ENCODE data around the gene EEF1AKMT2. TPM values are rescaled to one million over a fixed set of nuclear protein-coding genes. Genes with fewer than 3 reads are reported as not detected.

The EEF1AKMT2 gene
- polyA plus RNA-seq, 1 of the 3 experiments (the other 2 are of a cell fraction) = 14.0 TPM

- TF ChIP-seq USF2 (IDR thresholded peaks at IDR 0.05; ENCODE audit: borderline replicate concordance, low read depth, low read length) (no peak), GATA2 (CRISPR knock-in tag; IDR thresholded peaks at IDR 0.05) (no peak)
Measured at GRCh38 chr10:124727361-124727960, 64.2 kb downstream of the EEF1AKMT2 start (continued).

- peaks cover 0 to 21% of the 10 kb centered on the region in 2 experiments; a peak in 1 of 4 replicates for H3K4me1 ChIP-seq (ENCODE audit: control insufficient read depth in 1 of 2, insufficient read depth in 2 of 2, low read depth in 1 of 2, low read length in 1 of 2)
- H3K27ac ChIP-seq (ENCODE audit: low read depth in 2 of 2, low read length in 1 of 2) = no peak overlapping the region
- H3F3A ChIP-seq (replicated peaks; ENCODE audit: insufficient read depth) = no peaks in the 10 kb centered on the region
- no peak overlapping the region for H3K4me3 ChIP-seq (ENCODE audit: low read depth in 2 of 2, low read length in 1 of 2)
- DNase-seq = no peak
- H3K4me2 ChIP-seq = no peak overlapping the region
- POLR2A ChIA-PET = no interaction called here
- no peak for TF ChIP-seq JUND (IDR thresholded peaks at IDR 0.05)
- no peak for TF ChIP-seq EZH2phosphoT487 (IDR thresholded peaks at IDR 0.05; ENCODE audit: borderline replicate concordance, low read depth)
- no peak for TF ChIP-seq MEF2A (IDR thresholded peaks at IDR 0.05; ENCODE audit: borderline replicate concordance, low read depth)
- no peak for TF ChIP-seq CHD2 (IDR thresholded peaks at IDR 0.05; ENCODE audit: low read length, partially characterized antibody)
- H3K9ac ChIP-seq = no peak overlapping the region
- H3K79me2 ChIP-seq (ENCODE audit: insufficient read depth) = no peaks in the 10 kb centered on the region
- no peaks in the 10 kb centered on the region for H4K20me1 ChIP-seq (ENCODE audit: insufficient read depth)
- no peaks in the 10 kb centered on the region for H3K9me2 ChIP-seq
- CTCF ChIA-PET = interaction anchor here (1.0 to 3.5 kb wide), 2 partner anchors 16 to 195 kb away, joined by 4 to 16 read pairs; no protein-coding TSS in a partner anchor
- 91% methylated on average over 7 of the region's 7 CpGs for WGBS (ENCODE audit: low lambda C conversion rate)
- H3K27me3 ChIP-seq (ENCODE audit: insufficient read depth) = no peaks in the 10 kb centered on the region
- peaks cover 0 to 4% of the 10 kb centered on the region in 2 experiments for H3K36me3 ChIP-seq (replicated peaks in 1 of 2; ENCODE audit: control insufficient read depth in 1 of 2, insufficient read depth in 2 of 2, low read length in 1 of 2)
- no peaks in the 10 kb centered on the region for H3K9me3 ChIP-seq
- H2AFZ ChIP-seq (ENCODE audit: low read depth) = no peak overlapping the region
Measured at GRCh38 chr10:124725791-124726190, 65.9 kb downstream of the EEF1AKMT2 start.

- DNase-seq = no peak
- H3K9me2 ChIP-seq = no peaks in the 10 kb centered on the region
- no peak overlapping the region for H3K27ac ChIP-seq (ENCODE audit: low read depth in 2 of 2, low read length in 1 of 2)
- no peaks in the 10 kb centered on the region for H3K9me3 ChIP-seq
- no peaks in the 10 kb centered on the region for H3F3A ChIP-seq (replicated peaks; ENCODE audit: insufficient read depth)
- no peaks in the 10 kb centered on the region for H3K27me3 ChIP-seq (ENCODE audit: insufficient read depth)
- ChIA-PET CTCF (interaction anchor here (0.7 to 3.5 kb wide), 3 partner anchors 17 to 184 kb away, joined by 4 to 16 read pairs (median 4); no protein-coding TSS in a partner anchor), POLR2A (no interaction called here)
- peaks cover 0 to 21% of the 10 kb centered on the region in 2 experiments; a peak in 1 of 4 replicates for H3K4me1 ChIP-seq (ENCODE audit: control insufficient read depth in 1 of 2, insufficient read depth in 2 of 2, low read depth in 1 of 2, low read length in 1 of 2)
- no peaks in the 10 kb centered on the region for H4K20me1 ChIP-seq (ENCODE audit: insufficient read depth)
- peaks cover 0 to 4% of the 10 kb centered on the region in 2 experiments for H3K36me3 ChIP-seq (replicated peaks in 1 of 2; ENCODE audit: control insufficient read depth in 1 of 2, insufficient read depth in 2 of 2, low read length in 1 of 2)
- WGBS (ENCODE audit: low lambda C conversion rate) = 87% methylated on average over 8 of the region's 9 CpGs
- no peak overlapping the region for H3K4me3 ChIP-seq (ENCODE audit: low read depth in 2 of 2, low read length in 1 of 2)
- H2AFZ ChIP-seq (ENCODE audit: low read depth) = no peak overlapping the region
- no peak overlapping the region for H3K9ac ChIP-seq
- TF ChIP-seq CHD2 (IDR thresholded peaks at IDR 0.05; ENCODE audit: low read length, partially characterized antibody) (no peak), FOXJ3 (CRISPR knock-in tag; IDR thresholded peaks at IDR 0.05) (no peak), GABPA (IDR thresholded peaks at IDR 0.05; ENCODE audit: low read depth) (no peak), TEAD4 (IDR thresholded peaks at IDR 0.05; ENCODE audit: borderline replicate concordance, insufficient read depth) (no peak), RFX5 (IDR thresholded peaks at IDR 0.05; ENCODE audit: low read length) (no peak), RCOR1 (IDR thresholded peaks at IDR 0.05; ENCODE audit: low read length) (no peak), ZBTB33 (IDR thresholded peaks at IDR 0.05; ENCODE audit: borderline replicate concordance, low read depth) (no peak), NFIC (IDR thresholded peaks at IDR 0.05; ENCODE audit: borderline replicate concordance) (no peak), YY1 (IDR thresholded peaks at IDR 0.05; ENCODE audit: low read depth) (no peak), MEF2A (IDR thresholded peaks at IDR 0.05; ENCODE audit: borderline replicate concordance, low read depth) (no peak), MXI1 (IDR thresholded peaks at IDR 0.05; ENCODE audit: low read depth, low read length) (no peak), TAF1 (IDR thresholded peaks at IDR 0.05; ENCODE audit: borderline replicate concordance, low read depth, low read length) (no peak), SIN3A (IDR thresholded peaks at IDR 0.05; ENCODE audit: borderline replicate concordance, low read depth, low read length) (no peak), USF1 (IDR thresholded peaks at IDR 0.05; ENCODE audit: borderline replicate concordance, low read depth) (no peak), USF2 (IDR thresholded peaks at IDR 0.05; ENCODE audit: borderline replicate concordance, low read depth, low read length) (no peak), EP300 (IDR thresholded peaks at IDR 0.05; ENCODE audit: borderline replicate concordance in 1 of 2, low read depth in 1 of 2, low read length in 1 of 2) (no peak), RAD21 (IDR thresholded peaks at IDR 0.05; ENCODE audit: low read length) (no peak)
- no peak overlapping the region for H3K4me2 ChIP-seq
- H3K79me2 ChIP-seq (ENCODE audit: insufficient read depth) = no peaks in the 10 kb centered on the region
Measured at GRCh38 chr10:124725171-124725631, 66.5 kb downstream of the EEF1AKMT2 start.

Measured in SK-N-SH (cell line).